Measurements from ENCODE around the gene OCEL1. TPM values are rescaled to one million over a fixed set of nuclear protein-coding genes. Genes with fewer than 3 reads are reported as not detected.

Gene OCEL1
- total and polyA plus RNA-seq, 10 of the 15 experiments (the other 5 are each of a cell fraction or from before 2014, with no cell fraction given), result 2.8 to 18.2 (median 7.4) TPM

DNA sequence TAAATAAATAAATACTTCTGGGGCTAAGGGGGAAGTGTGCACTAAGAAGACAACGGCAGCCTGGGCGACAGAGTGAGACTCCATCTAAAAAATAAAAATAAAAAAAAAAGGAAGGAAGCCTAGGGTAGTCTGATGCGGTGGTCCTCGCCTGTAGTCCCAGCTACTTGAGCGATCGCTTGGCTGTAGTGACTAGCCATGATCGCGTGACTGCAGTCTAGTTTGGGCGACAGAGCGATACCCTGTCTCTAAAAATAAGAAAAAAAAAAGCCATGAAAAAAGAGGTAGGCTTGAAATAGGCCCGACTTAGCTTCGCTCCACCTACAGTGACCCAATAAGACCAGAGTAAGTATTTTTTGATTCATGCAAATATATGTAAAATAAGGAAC, 40.6 kb downstream of the OCEL1 start:
- FAIRE-seq (no peak), ATAC-seq (no peak), DNase-seq (ENCODE audit: low read depth, low spot score) (no peak)
- ChIA-PET POLR2A (interaction anchor here (0.5 to 2.1 kb wide), 19 partner anchors 12 to 1861 kb away, joined by 3 to 16 read pairs (median 4); partner anchors contain the start of genes ABHD8, ANKLE1, ANO8 and DDA1), RAD21 (ENCODE audit: unreplicated experiment) (interaction anchor here (0.7 to 1.8 kb wide), 22 partner anchors 11 to 551 kb away, joined by 3 to 22 read pairs (median 4); partner anchors contain the start of genes ABHD8, ANKLE1, DDA1 and OCEL1), SMC1A (ENCODE audit: uncharacterized antibody, unreplicated experiment) (interaction anchor here (0.6 to 5.0 kb wide), 13 partner anchors 15 to 671 kb away, joined by 3 to 43 read pairs (median 3); partner anchors contain the start of genes ABHD8, ANKLE1 and USE1), CTCF (interaction anchor here (0.5 to 10.5 kb wide), 19 partner anchors 8 to 1676 kb away, joined by 3 to 120 read pairs (median 3); partner anchors contain the start of genes ABHD8, ANKLE1, HAUS8 and MRPL34)
- BruUV-seq (replicated peaks), result TSS peak; percentile 88
- H3K36me3 ChIP-seq (ENCODE audit: control insufficient read depth in 2 of 2, insufficient read depth in 2 of 2, low read length in 1 of 2), result peaks cover 3 to 5% of the 10 kb centered on the region in 2 experiments; a peak in 3 of 4 replicates
- H3K27ac ChIP-seq (ENCODE audit: control insufficient read depth, insufficient read depth), result peak overlapping the region; percentile 81
- intact Hi-C loops (cut with micrococcal nuclease; ENCODE audit: unreplicated experiment) (loop anchor here (2.0 to 10.0 kb wide), 2 partner anchors 16 to 492 kb away; no protein-coding TSS in a partner anchor), in situ Hi-C loops (cut with MboI) (no loop called here)
- no peak overlapping the region for H3K4me3 ChIP-seq
- no peaks in the 10 kb centered on the region for H3K9me3 ChIP-seq (replicated peaks; ENCODE audit: control insufficient read depth, insufficient read depth, low read length)
- under 1% methylated on average over 12 of the region's 12 CpGs for WGBS (ENCODE audit: insufficient coverage, insufficient replicate concordance, low lambda C conversion rate, missing lambda C conversion rate)
- peaks cover 11% of the 10 kb centered on the region for H3K4me1 ChIP-seq (ENCODE audit: control insufficient read depth, insufficient read depth, low read length)
- H2AFZ ChIP-seq (ENCODE audit: control insufficient read depth, low read depth, low read length), result peak overlapping the region; percentile 89
- peak overlapping the region; percentile 75 for H3K4me2 ChIP-seq (ENCODE audit: control insufficient read depth, insufficient read depth)
- peak overlapping the region; percentile 66 for H3K9ac ChIP-seq (ENCODE audit: control insufficient read depth, insufficient read depth, low read length)
- H3K27me3 ChIP-seq (replicated peaks in 1 of 2; ENCODE audit: control insufficient read depth in 2 of 2, insufficient read depth in 2 of 2, low read length in 1 of 2), result no peaks in the 10 kb centered on the region
- H3K79me2 ChIP-seq (ENCODE audit: control insufficient read depth, insufficient read depth, low read length), result peaks cover 13% of the 10 kb centered on the region
- H4K20me1 ChIP-seq (ENCODE audit: control insufficient read depth, insufficient read depth), result no peaks in the 10 kb centered on the region
- TF ChIP-seq RUNX3 (IDR thresholded peaks at IDR 0.05; ENCODE audit: low read length) (peak; percentile 28; the same call in 1 of the 2 replicates), PAX5 (IDR thresholded peaks at IDR 0.05; ENCODE audit: borderline replicate concordance, low read depth, low read length) (no peak), KLF5 (IDR thresholded peaks at IDR 0.05; ENCODE audit: partially characterized antibody) (no peak), NFYB (IDR thresholded peaks at IDR 0.05; ENCODE audit: insufficient read depth, low read depth, low read length) (no peak), TARDBP (IDR thresholded peaks at IDR 0.05; ENCODE audit: borderline replicate concordance) (no peak), EGR1 (IDR thresholded peaks at IDR 0.05; ENCODE audit: borderline replicate concordance in 1 of 2, low read depth in 2 of 2, low read length in 2 of 2) (no peak), POLR2A (IDR thresholded peaks at IDR 0.05; ENCODE audit: low read depth, low read length) (peak; percentile 43; the same call in 1 of the 2 replicates), MEF2A (IDR thresholded peaks at IDR 0.05; ENCODE audit: insufficient read depth, low read depth, low read length) (peak; percentile 47; the same call in 1 of the 2 replicates), ZBED1 (IDR thresholded peaks at IDR 0.05; ENCODE audit: borderline replicate concordance) (peak; percentile 55; the same call in 1 of the 2 replicates), BHLHE40 (IDR thresholded peaks at IDR 0.05; ENCODE audit: borderline replicate concordance in 1 of 2, low read depth in 2 of 2, low read length in 1 of 2) (peak; percentile 38 to 45; a peak in 2 of 4 replicates), RAD51 (IDR thresholded peaks at IDR 0.05) (no peak), NR2C2 (IDR thresholded peaks at IDR 0.05; ENCODE audit: borderline replicate concordance, control insufficient read depth, insufficient read length, low read depth) (no peak), TCF12 (IDR thresholded peaks at IDR 0.05; ENCODE audit: low read depth, low read length) (no peak), NFIC (IDR thresholded peaks at IDR 0.05; ENCODE audit: low read depth, low read length) (no peak), MXI1 (IDR thresholded peaks at IDR 0.05; ENCODE audit: low read depth, low read length) (no peak), MTA3 (IDR thresholded peaks at IDR 0.05; ENCODE audit: borderline replicate concordance, low read length) (no peak), HDGF (IDR thresholded peaks at IDR 0.05) (no peak), BMI1 (IDR thresholded peaks at IDR 0.05; ENCODE audit: borderline replicate concordance) (no peak), SPI1 (IDR thresholded peaks at IDR 0.05; ENCODE audit: borderline replicate concordance, insufficient read depth, low read depth, low read length) (no peak), CEBPB (IDR thresholded peaks at IDR 0.05; ENCODE audit: borderline replicate concordance in 1 of 2, low read depth in 2 of 2, low read length in 2 of 2) (no peak), TBL1XR1 (IDR thresholded peaks at IDR 0.05; ENCODE audit: low read depth, low read length) (no peak), CHD1 (IDR thresholded peaks at IDR 0.05; ENCODE audit: low read depth, low read length) (no peak), FOXK2 (IDR thresholded peaks at IDR 0.05) (no peak), NKRF (conservative IDR thresholded peaks at IDR 0.05) (no peak), EED (IDR thresholded peaks at IDR 0.05; ENCODE audit: low read depth) (0 out of 2 replicates have a peak, but pooled peaks have one; percentile 12), EZH2 (IDR thresholded peaks at IDR 0.05; ENCODE audit: borderline replicate concordance, control insufficient read depth, low read depth, low read length) (no peak)
